ENCODE results near the gene SEPTIN8. TPM values are rescaled to one million over a fixed set of nuclear protein-coding genes. Genes with fewer than 3 reads are reported as not detected.

Gene SEPTIN8
- total and polyA plus RNA-seq, 2 of the 13 experiments (the other 11 are each of a cell fraction or from before 2014, with no cell fraction given) = 41.4 to 49.9 TPM

DNA sequence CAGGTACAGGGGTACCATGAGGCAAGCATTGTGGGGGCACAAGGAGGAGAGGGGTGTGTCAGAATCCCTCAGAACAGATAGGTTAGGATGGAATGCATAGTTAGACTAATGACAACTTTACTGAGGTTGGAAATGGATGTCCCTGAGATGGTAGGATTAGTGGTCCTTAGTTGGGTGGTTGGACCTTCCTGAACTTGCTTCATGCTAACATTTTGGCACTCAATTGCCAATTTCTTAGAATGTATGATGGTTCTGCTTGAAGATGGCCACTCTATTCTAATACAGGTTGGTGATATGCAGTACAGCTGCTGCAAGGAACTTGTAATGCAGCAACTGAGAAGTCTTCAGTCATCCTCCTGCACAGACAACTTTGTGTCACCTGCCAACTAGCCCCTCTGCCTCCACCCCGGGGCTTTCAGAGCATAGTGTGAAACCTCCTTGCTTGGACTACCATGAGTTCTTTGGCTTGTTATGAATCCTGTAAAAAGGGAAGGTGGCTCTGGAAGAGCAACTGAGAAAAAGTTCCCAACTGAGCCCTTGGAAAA, 24.4 kb downstream of the SEPTIN8 start (continued):
- TF ChIP-seq, protein P1, sequence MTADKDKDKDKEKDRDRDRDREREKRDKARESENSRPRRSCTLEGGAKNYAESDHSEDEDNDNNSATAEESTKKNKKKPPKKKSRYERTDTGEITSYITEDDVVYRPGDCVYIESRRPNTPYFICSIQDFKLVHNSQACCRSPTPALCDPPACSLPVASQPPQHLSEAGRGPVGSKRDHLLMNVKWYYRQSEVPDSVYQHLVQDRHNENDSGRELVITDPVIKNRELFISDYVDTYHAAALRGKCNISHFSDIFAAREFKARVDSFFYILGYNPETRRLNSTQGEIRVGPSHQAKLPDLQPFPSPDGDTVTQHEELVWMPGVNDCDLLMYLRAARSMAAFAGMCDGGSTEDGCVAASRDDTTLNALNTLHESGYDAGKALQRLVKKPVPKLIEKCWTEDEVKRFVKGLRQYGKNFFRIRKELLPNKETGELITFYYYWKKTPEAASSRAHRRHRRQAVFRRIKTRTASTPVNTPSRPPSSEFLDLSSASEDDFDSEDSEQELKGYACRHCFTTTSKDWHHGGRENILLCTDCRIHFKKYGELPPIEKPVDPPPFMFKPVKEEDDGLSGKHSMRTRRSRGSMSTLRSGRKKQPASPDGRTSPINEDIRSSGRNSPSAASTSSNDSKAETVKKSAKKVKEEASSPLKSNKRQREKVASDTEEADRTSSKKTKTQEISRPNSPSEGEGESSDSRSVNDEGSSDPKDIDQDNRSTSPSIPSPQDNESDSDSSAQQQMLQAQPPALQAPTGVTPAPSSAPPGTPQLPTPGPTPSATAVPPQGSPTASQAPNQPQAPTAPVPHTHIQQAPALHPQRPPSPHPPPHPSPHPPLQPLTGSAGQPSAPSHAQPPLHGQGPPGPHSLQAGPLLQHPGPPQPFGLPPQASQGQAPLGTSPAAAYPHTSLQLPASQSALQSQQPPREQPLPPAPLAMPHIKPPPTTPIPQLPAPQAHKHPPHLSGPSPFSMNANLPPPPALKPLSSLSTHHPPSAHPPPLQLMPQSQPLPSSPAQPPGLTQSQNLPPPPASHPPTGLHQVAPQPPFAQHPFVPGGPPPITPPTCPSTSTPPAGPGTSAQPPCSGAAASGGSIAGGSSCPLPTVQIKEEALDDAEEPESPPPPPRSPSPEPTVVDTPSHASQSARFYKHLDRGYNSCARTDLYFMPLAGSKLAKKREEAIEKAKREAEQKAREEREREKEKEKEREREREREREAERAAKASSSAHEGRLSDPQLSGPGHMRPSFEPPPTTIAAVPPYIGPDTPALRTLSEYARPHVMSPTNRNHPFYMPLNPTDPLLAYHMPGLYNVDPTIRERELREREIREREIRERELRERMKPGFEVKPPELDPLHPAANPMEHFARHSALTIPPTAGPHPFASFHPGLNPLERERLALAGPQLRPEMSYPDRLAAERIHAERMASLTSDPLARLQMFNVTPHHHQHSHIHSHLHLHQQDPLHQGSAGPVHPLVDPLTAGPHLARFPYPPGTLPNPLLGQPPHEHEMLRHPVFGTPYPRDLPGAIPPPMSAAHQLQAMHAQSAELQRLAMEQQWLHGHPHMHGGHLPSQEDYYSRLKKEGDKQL (CRISPR knock-in tag; IDR thresholded peaks at IDR 0.05; ENCODE audit: low read depth) = no peak
- TF ChIP-seq HES4 (CRISPR knock-in tag; IDR thresholded peaks at IDR 0.05; ENCODE audit: borderline replicate concordance) (no peak), ZIK1 (CRISPR knock-in tag; IDR thresholded peaks at IDR 0.05; ENCODE audit: borderline replicate concordance, low read depth) (no peak)
- TF ChIP-seq, protein P2, sequence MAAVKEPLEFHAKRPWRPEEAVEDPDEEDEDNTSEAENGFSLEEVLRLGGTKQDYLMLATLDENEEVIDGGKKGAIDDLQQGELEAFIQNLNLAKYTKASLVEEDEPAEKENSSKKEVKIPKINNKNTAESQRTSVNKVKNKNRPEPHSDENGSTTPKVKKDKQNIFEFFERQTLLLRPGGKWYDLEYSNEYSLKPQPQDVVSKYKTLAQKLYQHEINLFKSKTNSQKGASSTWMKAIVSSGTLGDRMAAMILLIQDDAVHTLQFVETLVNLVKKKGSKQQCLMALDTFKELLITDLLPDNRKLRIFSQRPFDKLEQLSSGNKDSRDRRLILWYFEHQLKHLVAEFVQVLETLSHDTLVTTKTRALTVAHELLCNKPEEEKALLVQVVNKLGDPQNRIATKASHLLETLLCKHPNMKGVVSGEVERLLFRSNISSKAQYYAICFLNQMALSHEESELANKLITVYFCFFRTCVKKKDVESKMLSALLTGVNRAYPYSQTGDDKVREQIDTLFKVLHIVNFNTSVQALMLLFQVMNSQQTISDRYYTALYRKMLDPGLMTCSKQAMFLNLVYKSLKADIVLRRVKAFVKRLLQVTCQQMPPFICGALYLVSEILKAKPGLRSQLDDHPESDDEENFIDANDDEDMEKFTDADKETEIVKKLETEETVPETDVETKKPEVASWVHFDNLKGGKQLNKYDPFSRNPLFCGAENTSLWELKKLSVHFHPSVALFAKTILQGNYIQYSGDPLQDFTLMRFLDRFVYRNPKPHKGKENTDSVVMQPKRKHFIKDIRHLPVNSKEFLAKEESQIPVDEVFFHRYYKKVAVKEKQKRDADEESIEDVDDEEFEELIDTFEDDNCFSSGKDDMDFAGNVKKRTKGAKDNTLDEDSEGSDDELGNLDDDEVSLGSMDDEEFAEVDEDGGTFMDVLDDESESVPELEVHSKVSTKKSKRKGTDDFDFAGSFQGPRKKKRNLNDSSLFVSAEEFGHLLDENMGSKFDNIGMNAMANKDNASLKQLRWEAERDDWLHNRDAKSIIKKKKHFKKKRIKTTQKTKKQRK (IDR thresholded peaks at IDR 0.05; ENCODE audit: low read length) = no peak

Measured in HepG2 (cell line).